HepG2 (cell line): ENCODE data around the gene TPST1. TPM values are rescaled to one million over a fixed set of nuclear protein-coding genes. Genes with fewer than 3 reads are reported as not detected.
A peak's percentile ranks its signal among the peaks of the same experiment; 100 is the strongest.

Experiments
- GABPA ChIP-seq, 2 experiments: IDR thresholded peaks; 2 replicates each; pipeline ENCODE4 v1.6.1; 2011 to 2016; ENCODE audit warnings: low read depth in 2 of 2, low read length in 1 of 2, missing biosample characterization in 1 of 2, missing genetic modification characterization in 1 of 2
- HIC2 ChIP-seq: sonication (generic); formaldehyde crosslinking; IDR thresholded peaks from 2 replicates; pipeline ENCODE4 v1.9.0; 2022; ENCODE audit warnings: low read depth, missing genetic modification reagents
- HOXA7 ChIP-seq: sonication (generic); formaldehyde crosslinking; IDR thresholded peaks from 2 replicates; pipeline ENCODE4 v1.8.1; 2022; ENCODE audit warnings: mild to moderate bottlenecking, missing genetic modification reagents, moderate library complexity
- KAT2B ChIP-seq: fragments of 150-350 bp; IDR thresholded peaks from 2 replicates; pipeline ENCODE4 v1.6.1; 2014; ENCODE audit warnings: low read depth, low read length, borderline replicate concordance
- MED13 ChIP-seq: sonication (generic); formaldehyde crosslinking; IDR thresholded peaks from 2 replicates; pipeline ENCODE4 v1.5.0; 2020; ENCODE audit warnings: missing genetic modification reagents
- MTA3 ChIP-seq: sonication (generic); formaldehyde crosslinking; IDR thresholded peaks from 2 replicates; pipeline ENCODE4 v1.4.0; 2020; ENCODE audit warnings: missing genetic modification reagents
- PHF5A ChIP-seq: IDR thresholded peaks from one replicate; pipeline ENCODE4 v1.6.1; 2018; ENCODE audit warnings: low read depth, missing genetic modification reagents; ENCODE audit not compliant: unreplicated experiment
- ZNF318 ChIP-seq: sonication (generic); formaldehyde crosslinking; IDR thresholded peaks from 2 replicates; pipeline ENCODE4 v1.4.0; 2020; ENCODE audit warnings: mild to moderate bottlenecking, missing genetic modification reagents
- ZNF543 ChIP-seq: sonication (generic); formaldehyde crosslinking; IDR thresholded peaks from 2 replicates; pipeline ENCODE4 v1.4.0; 2020; ENCODE audit warnings: mild to moderate bottlenecking, missing genetic modification reagents
- ZNF567 ChIP-seq: sonication (generic); formaldehyde crosslinking; IDR thresholded peaks from 2 replicates; pipeline ENCODE4 v1.8.1; 2023; ENCODE audit warnings: mild to moderate bottlenecking, missing genetic modification reagents, borderline replicate concordance
- ZNF605 ChIP-seq: sonication (generic); formaldehyde crosslinking; IDR thresholded peaks from 2 replicates; pipeline ENCODE4 v1.8.0; 2022; ENCODE audit warnings: mild to moderate bottlenecking, missing genetic modification reagents
- polyA plus RNA-seq, 8 experiments: library from polyadenylated mRNA; depleted of rRNA in 3 of 8; stranded (reverse) in 7 of 8; unstranded in 1 of 8; fragments of >200 nt; fragmentation: Illumina TruSeq in 4 of 8; extraction: Trizol in 4 of 8; gene quantifications; 2 replicates each; pipeline versions ENCODE4 v1.2.1 to v1.2.3, GENCODE V29; 2011 to 2016; ENCODE audit warnings: low read depth in 4 of 8, missing spikeins in 1 of 8, mixed read lengths in 1 of 8; ENCODE audit not compliant: insufficient read depth in 1 of 8
- total RNA-seq, 5 experiments: library from RNA; depleted of rRNA; stranded (reverse); fragments of >200 nt; fragmentation: Illumina TruSeq; extraction: Trizol; gene quantifications; 2 replicates each; pipeline ENCODE4 v1.2.3, GENCODE V29; 2016; ENCODE audit warnings: low read depth in 1 of 5
- TF ChIP-seq, protein P1 (sequence below): sonication (generic); formaldehyde crosslinking; IDR thresholded peaks from 2 replicates; pipeline ENCODE4 v1.9.0; 2021; ENCODE audit warnings: missing genetic modification reagents, mild to moderate bottlenecking, borderline replicate concordance
- TF ChIP-seq, protein P2 (sequence below): sonication (generic); formaldehyde crosslinking; IDR thresholded peaks from 2 replicates; pipeline ENCODE4 v1.5.0; 2020; ENCODE audit warnings: mild to moderate bottlenecking, missing genetic modification reagents

TPST1 gene
- total and polyA plus RNA-seq, 2 of the 13 experiments (the other 11 are each of a cell fraction or from before 2014, with no cell fraction given): 24.3 to 34.1 TPM

- TF ChIP-seq ZNF567 (CRISPR knock-in tag): peak; percentile 79; the same call in 1 of the 2 replicates
- no peak for TF ChIP-seq PHF5A
- TF ChIP-seq KAT2B: no peak
- TF ChIP-seq MED13 (CRISPR knock-in tag): no peak
- TF ChIP-seq HOXA7 (CRISPR knock-in tag): no peak
- TF ChIP-seq ZNF543 (CRISPR knock-in tag): no peak
- TF ChIP-seq HIC2: no peak
- TF ChIP-seq, protein P1, sequence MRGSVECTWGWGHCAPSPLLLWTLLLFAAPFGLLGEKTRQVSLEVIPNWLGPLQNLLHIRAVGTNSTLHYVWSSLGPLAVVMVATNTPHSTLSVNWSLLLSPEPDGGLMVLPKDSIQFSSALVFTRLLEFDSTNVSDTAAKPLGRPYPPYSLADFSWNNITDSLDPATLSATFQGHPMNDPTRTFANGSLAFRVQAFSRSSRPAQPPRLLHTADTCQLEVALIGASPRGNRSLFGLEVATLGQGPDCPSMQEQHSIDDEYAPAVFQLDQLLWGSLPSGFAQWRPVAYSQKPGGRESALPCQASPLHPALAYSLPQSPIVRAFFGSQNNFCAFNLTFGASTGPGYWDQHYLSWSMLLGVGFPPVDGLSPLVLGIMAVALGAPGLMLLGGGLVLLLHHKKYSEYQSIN (CRISPR knock-in tag): no peak
- TF ChIP-seq ZNF318: 0 out of 2 replicates have a peak, but pooled peaks have one; percentile 51
- no peak for TF ChIP-seq GABPA (IDR thresholded peaks at IDR 0.05; ENCODE audit: low read depth, low read length)
- no peak for TF ChIP-seq GABPA (CRISPR knock-in tag; IDR thresholded peaks at IDR 0.05; ENCODE audit: low read depth)
- no peak for TF ChIP-seq ZNF605
- TF ChIP-seq MTA3 (CRISPR knock-in tag): no peak
- TF ChIP-seq, protein P2, sequence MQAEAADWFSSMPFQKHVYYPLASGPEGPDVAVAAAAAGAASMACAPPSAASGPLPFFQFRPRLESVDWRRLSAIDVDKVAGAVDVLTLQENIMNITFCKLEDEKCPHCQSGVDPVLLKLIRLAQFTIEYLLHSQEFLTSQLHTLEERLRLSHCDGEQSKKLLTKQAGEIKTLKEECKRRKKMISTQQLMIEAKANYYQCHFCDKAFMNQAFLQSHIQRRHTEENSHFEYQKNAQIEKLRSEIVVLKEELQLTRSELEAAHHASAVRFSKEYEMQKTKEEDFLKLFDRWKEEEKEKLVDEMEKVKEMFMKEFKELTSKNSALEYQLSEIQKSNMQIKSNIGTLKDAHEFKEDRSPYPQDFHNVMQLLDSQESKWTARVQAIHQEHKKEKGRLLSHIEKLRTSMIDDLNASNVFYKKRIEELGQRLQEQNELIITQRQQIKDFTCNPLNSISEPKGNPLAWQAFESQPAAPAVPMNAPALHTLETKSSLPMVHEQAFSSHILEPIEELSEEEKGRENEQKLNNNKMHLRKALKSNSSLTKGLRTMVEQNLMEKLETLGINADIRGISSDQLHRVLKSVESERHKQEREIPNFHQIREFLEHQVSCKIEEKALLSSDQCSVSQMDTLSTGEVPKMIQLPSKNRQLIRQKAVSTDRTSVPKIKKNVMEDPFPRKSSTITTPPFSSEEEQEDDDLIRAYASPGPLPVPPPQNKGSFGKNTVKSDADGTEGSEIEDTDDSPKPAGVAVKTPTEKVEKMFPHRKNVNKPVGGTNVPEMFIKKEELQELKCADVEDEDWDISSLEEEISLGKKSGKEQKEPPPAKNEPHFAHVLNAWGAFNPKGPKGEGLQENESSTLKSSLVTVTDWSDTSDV (CRISPR knock-in tag): no peak; the same call in 1 of the 2 replicates
Observed at GRCh38 chr7:66204822-66205740, at the start of gene TPST1 (continued).
